Esophagus muscularis mucosa (tissue), 4 donors: ENCODE measurements around the gene ITFG1. TPM values are rescaled to one million over a fixed set of nuclear protein-coding genes. Genes with fewer than 3 reads are reported as not detected.
A peak's percentile ranks its signal among the peaks of the same experiment; 100 is the strongest.

ENCODE experiments used
- DNase-seq: peaks from one replicate; pipeline ENCODE4 v3.0.0-alpha.2; 2017; ENCODE audit errors: extremely low spot score
- H3K27ac ChIP-seq, 4 donors: fragments of 200-600 bp; sonication (generic); replicated peaks in 1 of 4; 1 replicate in 3 of 4; 2 replicates in 1 of 4; pipeline ENCODE4 v1.5.1; 2016 to 2019; ENCODE audit warnings: mild to moderate bottlenecking in 1 of 4
- H3K27me3 ChIP-seq, 4 donors: fragments of 200-600 bp; sonication (generic); one replicate each; pipeline versions ENCODE4 v1.5.1 to v1.6.0; 2016 to 2019
- H3K36me3 ChIP-seq, 4 donors: fragments of 200-600 bp; sonication (generic); one replicate each; pipeline ENCODE4 v1.5.1; 2016 to 2019
- H3K4me1 ChIP-seq, 4 donors: fragments of 200-600 bp; sonication (generic); one replicate each; pipeline ENCODE4 v1.5.1; 2016 to 2019
- H3K4me3 ChIP-seq, 4 donors: fragments of 200-600 bp; sonication (generic); 1 replicate in 2 of 4; 2 replicates in 2 of 4; pipeline ENCODE4 v1.5.1; 2016 to 2019; ENCODE audit warnings: mild to moderate bottlenecking in 4 of 4, moderate library complexity in 1 of 4
- H3K9me3 ChIP-seq, 4 donors: fragments of 200-600 bp; sonication (generic); 1 replicate in 3 of 4; 2 replicates in 1 of 4; pipeline ENCODE4 v1.5.1; 2016 to 2019
- CTCF ChIP-seq, 3 experiments: fragments of 200-600 bp in 2 of 3; fragments of 450-650 bp in 1 of 3; sonication (generic) in 2 of 3; IDR thresholded peaks; one replicate each; pipeline ENCODE4 v1.5.1; 2017 to 2019; ENCODE audit warnings: antibody characterized with exemption in 3 of 3, mild to moderate bottlenecking in 2 of 3, moderate library complexity in 1 of 3
- EP300 ChIP-seq: sonication (generic); formaldehyde crosslinking; IDR thresholded peaks from one replicate; pipeline ENCODE4 v1.6.1; 2017; ENCODE audit warnings: antibody characterized with exemption
- POLR2A ChIP-seq: fragments of 450-650 bp; IDR thresholded peaks from one replicate; pipeline ENCODE4 v1.6.1; 2017; ENCODE audit warnings: antibody characterized with exemption, moderate library complexity, mild to moderate bottlenecking, low read depth
- POLR2AphosphoS5 ChIP-seq, 2 donors: sonication (generic); formaldehyde crosslinking; IDR thresholded peaks; one replicate each; pipeline ENCODE4 v1.6.1; 2017; ENCODE audit warnings: antibody characterized with exemption in 2 of 2
- WGBS: methylation state at CpG from one replicate; pipeline ENCODE4 v1.1.5; 2018; 5-methylcytosine and 5-hydroxymethylcytosine counted together
- intact Hi-C: fragments of 100-400 bp; cut with DNase I; formaldehyde crosslinking; loops from one replicate; pipeline ENCODE4 v1.15.1; 2023
- total RNA-seq, 4 donors: library from RNA; depleted of rRNA; stranded (reverse); fragments of >200 nt; gene quantifications; one replicate each; pipeline versions ENCODE4 v1.1.0 to v1.2.1, GENCODE V29; 2016

Gene ITFG1
- total RNA-seq, 4 donors from 2014 or later, result 32.2 to 44.4 (median 41.7) TPM

- 71% methylated on average over 2 of the region's 2 CpGs for WGBS
- Histone ChIP-seq H3K9me3 (no peaks in the 10 kb centered on the region), H3K27ac (no peak overlapping the region), H3K27me3 (no peaks in the 10 kb centered on the region), H3K4me3 (no peak overlapping the region), H3K36me3 (peaks cover 8 to 46% (median 14%) of the 10 kb centered on the region in 4 donors), H3K4me1 (no peaks in the 10 kb centered on the region)
- intact Hi-C loops, result no loop called here
- TF ChIP-seq POLR2A (no peak), CTCF (IDR thresholded peaks at IDR 0.05) (peak; percentile 5 to 47 (median 22))
- DNase-seq, result no peak
Measured at GRCh38 chr16:47258874-47259461, 201.9 kb downstream of the ITFG1 start.

GRCh38 chr16:47254756-47255155, 206.1 kb downstream of the ITFG1 start:
- WGBS, result 88% methylated on average over 6 of the region's 6 CpGs
- no peak overlapping the region for H3K27ac ChIP-seq
- H3K27me3 ChIP-seq, result no peaks in the 10 kb centered on the region
- intact Hi-C loops, result no loop called here
- no peaks in the 10 kb centered on the region for H3K9me3 ChIP-seq
- no peak overlapping the region for H3K4me3 ChIP-seq
- no peaks in the 10 kb centered on the region for H3K4me1 ChIP-seq
- no peak for TF ChIP-seq POLR2AphosphoS5 (IDR thresholded peaks at IDR 0.05)
- no peak for TF ChIP-seq POLR2A
- TF ChIP-seq EP300, result no peak
- no peak for TF ChIP-seq CTCF (IDR thresholded peaks at IDR 0.05)
- H3K36me3 ChIP-seq, result peaks cover 5 to 27% (median 17%) of the 10 kb centered on the region in 4 donors
- no peak for DNase-seq

GRCh38 chr16:47250983-47251382, 209.9 kb downstream of the ITFG1 start:
- no peak overlapping the region for H3K4me3 ChIP-seq
- no peak overlapping the region for H3K27ac ChIP-seq
- intact Hi-C loops, result no loop called here
- no peak for TF ChIP-seq POLR2A
- no peak for TF ChIP-seq CTCF (IDR thresholded peaks at IDR 0.05)
- no peak for TF ChIP-seq POLR2AphosphoS5 (IDR thresholded peaks at IDR 0.05)
- TF ChIP-seq EP300, result no peak
- H3K36me3 ChIP-seq, result peaks cover 0 to 12% (median 3%) of the 10 kb centered on the region in 4 donors
- H3K27me3 ChIP-seq, result no peaks in the 10 kb centered on the region
- 94% methylated on average over 2 of the region's 2 CpGs for WGBS
- DNase-seq, result no peak
- no peaks in the 10 kb centered on the region for H3K9me3 ChIP-seq
- H3K4me1 ChIP-seq, result no peaks in the 10 kb centered on the region

- H3K27ac ChIP-seq, result no peak overlapping the region
- no peak for TF ChIP-seq CTCF (IDR thresholded peaks at IDR 0.05)
- TF ChIP-seq POLR2AphosphoS5 (IDR thresholded peaks at IDR 0.05), result no peak
- no peak for TF ChIP-seq POLR2A
- TF ChIP-seq EP300, result no peak
- no peaks in the 10 kb centered on the region for H3K9me3 ChIP-seq
- intact Hi-C loops, result no loop called here
- no peak for DNase-seq
- WGBS, result 88% methylated on average over 3 of the region's 3 CpGs
- no peaks in the 10 kb centered on the region for H3K27me3 ChIP-seq
- H3K4me3 ChIP-seq, result no peak overlapping the region
- H3K4me1 ChIP-seq, result no peaks in the 10 kb centered on the region
- H3K36me3 ChIP-seq, result peaks cover 0 to 5% (median 0%) of the 10 kb centered on the region in 4 donors
Measured at GRCh38 chr16:47247690-47248089, 213.2 kb downstream of the ITFG1 start.

- peaks cover 0 to 5% (median 0%) of the 10 kb centered on the region in 4 donors for H3K36me3 ChIP-seq
- intact Hi-C loops, result no loop called here
- DNase-seq, result no peak
- TF ChIP-seq EP300, result no peak
- TF ChIP-seq POLR2AphosphoS5 (IDR thresholded peaks at IDR 0.05), result no peak
- TF ChIP-seq CTCF (IDR thresholded peaks at IDR 0.05), result no peak
- TF ChIP-seq POLR2A, result no peak
- no peaks in the 10 kb centered on the region for H3K4me1 ChIP-seq
- H3K27me3 ChIP-seq, result no peaks in the 10 kb centered on the region
- H3K9me3 ChIP-seq, result no peaks in the 10 kb centered on the region
- H3K27ac ChIP-seq, result no peak overlapping the region
- 81% methylated on average over 4 of the region's 4 CpGs for WGBS
- H3K4me3 ChIP-seq, result no peak overlapping the region
Measured at GRCh38 chr16:47244206-47244605, 216.7 kb downstream of the ITFG1 start.
